Activated T-helper 1 cell treated with anti-CD3 and anti-CD28 coated beads, Interleukin-12 subunit alpha, Interleukin-12 subunit beta, Interleukin-2, Interleukin-4 antibody, amounts not matched to agents 30 ng/mL and 10 ng/mL and 1 ng/mL, durations not matched to agents 14 hours and 24 hours and 36 hours (primary cell): ENCODE data around the gene LETM1. TPM values are rescaled to one million over a fixed set of nuclear protein-coding genes. Genes with fewer than 3 reads are reported as not detected.

Experiments used
- DNase-seq: peaks from one replicate; pipeline ENCODE4 v3.0.0; 2021; ENCODE audit warnings: low spot score
- H3K27ac Mint-ChIP-seq: one replicate; pipeline ENCODE4 v1.8.0; 2021; ENCODE audit warnings: mild to moderate bottlenecking, mixed read lengths
- H3K27me3 Mint-ChIP-seq: one replicate; pipeline ENCODE4 v1.8.0; 2022; ENCODE audit warnings: mild to moderate bottlenecking, moderate library complexity, mixed read lengths; ENCODE audit not compliant: insufficient read depth
- H3K36me3 Mint-ChIP-seq: one replicate; pipeline ENCODE4 v1.8.0; 2021; ENCODE audit warnings: low read depth, mixed read lengths
- H3K4me1 Mint-ChIP-seq: one replicate; pipeline ENCODE4 v1.8.0; 2021; ENCODE audit warnings: low read depth, mixed read lengths
- H3K4me3 Mint-ChIP-seq: one replicate; pipeline ENCODE4 v1.8.0; 2021; ENCODE audit warnings: mild to moderate bottlenecking, moderate library complexity, mixed read lengths
- H3K9me3 Mint-ChIP-seq: one replicate; pipeline ENCODE4 v1.8.0; 2021; ENCODE audit warnings: mixed read lengths
- intact Hi-C: fragments of 100-400 bp; cut with micrococcal nuclease; formaldehyde crosslinking; loops from one replicate; pipeline ENCODE4 v1.15.1; 2024
- total RNA-seq: library from RNA; stranded (reverse); gene quantifications from 2 replicates; pipeline ENCODE4 v1.2.3, GENCODE V29; 2022

LETM1 gene
- total RNA-seq, 1 donor from 2014 or later = 101 TPM

GRCh38 chr4:1804638-1805492 is 51.1 kb downstream of the LETM1 start:
- intact Hi-C loops = no loop called here
- H3K9me3 Mint-ChIP-seq = no peaks in the 10 kb centered on the region
- no peak overlapping the region for H3K27ac Mint-ChIP-seq
- no peaks in the 10 kb centered on the region for H3K4me1 Mint-ChIP-seq
- H3K27me3 Mint-ChIP-seq = no peaks in the 10 kb centered on the region
- H3K4me3 Mint-ChIP-seq = no peak overlapping the region
- DNase-seq = no peak
- H3K36me3 Mint-ChIP-seq = no peaks in the 10 kb centered on the region

GRCh38 chr4:1803523-1804423 is 52.2 kb downstream of the LETM1 start:
- intact Hi-C loops = no loop called here
- no peak for DNase-seq
- no peaks in the 10 kb centered on the region for H3K9me3 Mint-ChIP-seq
- no peaks in the 10 kb centered on the region for H3K27me3 Mint-ChIP-seq
- H3K27ac Mint-ChIP-seq = no peak overlapping the region
- no peaks in the 10 kb centered on the region for H3K36me3 Mint-ChIP-seq
- no peak overlapping the region for H3K4me3 Mint-ChIP-seq
- no peaks in the 10 kb centered on the region for H3K4me1 Mint-ChIP-seq

- no peaks in the 10 kb centered on the region for H3K9me3 Mint-ChIP-seq
- H3K27me3 Mint-ChIP-seq = no peaks in the 10 kb centered on the region
- H3K4me3 Mint-ChIP-seq = no peak overlapping the region
- no peaks in the 10 kb centered on the region for H3K4me1 Mint-ChIP-seq
- intact Hi-C loops = no loop called here
- H3K27ac Mint-ChIP-seq = no peak overlapping the region
- no peak for DNase-seq
- H3K36me3 Mint-ChIP-seq = no peaks in the 10 kb centered on the region
Measured at GRCh38 chr4:1802720-1803522, 53.0 kb downstream of the LETM1 start.

GRCh38 chr4:1802151-1802715 is 53.7 kb downstream of the LETM1 start:
- Mint-ChIP-seq H3K27ac (no peak overlapping the region), H3K4me1 (no peaks in the 10 kb centered on the region), H3K4me3 (no peak overlapping the region), H3K36me3 (no peaks in the 10 kb centered on the region), H3K9me3 (no peaks in the 10 kb centered on the region), H3K27me3 (no peaks in the 10 kb centered on the region)
- DNase-seq = no peak
- intact Hi-C loops = no loop called here

- Mint-ChIP-seq H3K27me3 (peaks cover 4% of the 10 kb centered on the region), H3K27ac (no peak overlapping the region), H3K4me1 (no peaks in the 10 kb centered on the region), H3K4me3 (no peak overlapping the region), H3K36me3 (no peaks in the 10 kb centered on the region), H3K9me3 (no peaks in the 10 kb centered on the region)
- DNase-seq = no peak
- intact Hi-C loops = no loop called here
Measured at GRCh38 chr4:1801286-1801958, 54.5 kb downstream of the LETM1 start.

- H3K27ac Mint-ChIP-seq = no peak overlapping the region
- no peaks in the 10 kb centered on the region for H3K36me3 Mint-ChIP-seq
- no peaks in the 10 kb centered on the region for H3K4me1 Mint-ChIP-seq
- H3K9me3 Mint-ChIP-seq = no peaks in the 10 kb centered on the region
- no peak for DNase-seq
- intact Hi-C loops = no loop called here
- H3K4me3 Mint-ChIP-seq = no peak overlapping the region
- peaks cover 10% of the 10 kb centered on the region for H3K27me3 Mint-ChIP-seq
Measured at GRCh38 chr4:1800805-1801204, 55.2 kb downstream of the LETM1 start.

GRCh38 chr4:1799387-1800375 is 56.3 kb downstream of the LETM1 start:
- Mint-ChIP-seq H3K4me3 (no peak overlapping the region), H3K27me3 (peaks cover 14% of the 10 kb centered on the region), H3K27ac (no peak overlapping the region), H3K36me3 (no peaks in the 10 kb centered on the region), H3K9me3 (no peaks in the 10 kb centered on the region), H3K4me1 (no peaks in the 10 kb centered on the region)
- DNase-seq = no peak
- intact Hi-C loops = no loop called here

GRCh38 chr4:1798580-1799386 is 57.2 kb downstream of the LETM1 start:
- intact Hi-C loops = no loop called here
- H3K27me3 Mint-ChIP-seq = peaks cover 14% of the 10 kb centered on the region
- no peaks in the 10 kb centered on the region for H3K4me1 Mint-ChIP-seq
- H3K36me3 Mint-ChIP-seq = no peaks in the 10 kb centered on the region
- no peak overlapping the region for H3K27ac Mint-ChIP-seq
- H3K9me3 Mint-ChIP-seq = no peaks in the 10 kb centered on the region
- H3K4me3 Mint-ChIP-seq = no peak overlapping the region
- DNase-seq = no peak

- DNase-seq = no peak
- no peaks in the 10 kb centered on the region for H3K4me1 Mint-ChIP-seq
- H3K27ac Mint-ChIP-seq = no peak overlapping the region
- H3K36me3 Mint-ChIP-seq = no peaks in the 10 kb centered on the region
- peaks cover 14% of the 10 kb centered on the region for H3K27me3 Mint-ChIP-seq
- H3K4me3 Mint-ChIP-seq = no peak overlapping the region
- no peaks in the 10 kb centered on the region for H3K9me3 Mint-ChIP-seq
- intact Hi-C loops = no loop called here
Measured at GRCh38 chr4:1797861-1798579, 57.9 kb downstream of the LETM1 start.

GRCh38 chr4:1797298-1797860 is 58.6 kb downstream of the LETM1 start:
- intact Hi-C loops = no loop called here
- Mint-ChIP-seq H3K27me3 (peaks cover 14% of the 10 kb centered on the region), H3K36me3 (no peaks in the 10 kb centered on the region), H3K27ac (no peak overlapping the region), H3K4me3 (no peak overlapping the region), H3K4me1 (no peaks in the 10 kb centered on the region), H3K9me3 (no peaks in the 10 kb centered on the region)
- no peak for DNase-seq
